Activated T-cell treated with anti-CD3 and anti-CD28 coated beads for 4 hours (primary cell): ENCODE measurements around the gene ADAM22.
A peak's percentile ranks its signal among the peaks of the same experiment; 100 is the strongest.
"Not testable (repeated sequence)": the region's sequence is repeated elsewhere in the genome, so short reads cannot be mapped to it uniquely, and the experiment has no call there.

ENCODE experiments used
- DNase-seq: peaks from one replicate; pipeline ENCODE4 v3.0.0-alpha.2; 2020

Gene ADAM22

GRCh38 chr7:87933953-87934698, at the start of gene ADAM22:
Gene ADAM22, plus strand, starts transcription at chr7:87934251. Its CDS starts 215 bp downstream, at chr7:87934466.
- DNase-seq = peak; percentile 59

GRCh38 chr7:87885018-87885417, 49.0 kb upstream of the ADAM22 start:
- no peak for DNase-seq

GRCh38 chr7:87886875-87887274, 47.2 kb upstream of the ADAM22 start:
- DNase-seq = no peak

- DNase-seq = no peak
These were observed 38.7 kb upstream of the ADAM22 start for GRCh38 chr7:87895363-87895762.

- no peak for DNase-seq
These were observed 34.8 kb upstream of the ADAM22 start for GRCh38 chr7:87899255-87899654.

- not testable (repeated sequence) for DNase-seq
These were observed 26.7 kb upstream of the ADAM22 start for GRCh38 chr7:87907136-87907906.

- not testable (repeated sequence) for DNase-seq
These were observed 25.2 kb upstream of the ADAM22 start for GRCh38 chr7:87908814-87909213.

GRCh38 chr7:87912121-87912520, 21.9 kb upstream of the ADAM22 start:
- no peak for DNase-seq

- DNase-seq = no peak
These were observed 15.3 kb upstream of the ADAM22 start for GRCh38 chr7:87918740-87919139.

GRCh38 chr7:87919875-87920274, 14.2 kb upstream of the ADAM22 start:
- no peak for DNase-seq

GRCh38 chr7:87920578-87920977, 13.5 kb upstream of the ADAM22 start:
- no peak for DNase-seq

- not testable (repeated sequence) for DNase-seq
These were observed 11.2 kb upstream of the ADAM22 start for GRCh38 chr7:87922759-87923395.

GRCh38 chr7:87926581-87927461, 7.2 kb upstream of the ADAM22 start:
- DNase-seq = no peak

GRCh38 chr7:87933605-87933952, 472 bp upstream of the ADAM22 start:
- no peak for DNase-seq

GRCh38 chr7:87934699-87935383, 790 bp downstream of the ADAM22 start:
- DNase-seq = no peak

GRCh38 chr7:87935384-87935706, 1.3 kb downstream of the ADAM22 start:
- DNase-seq = no peak

GRCh38 chr7:87941138-87941537, 7.1 kb downstream of the ADAM22 start:
- DNase-seq = no peak

GRCh38 chr7:87944547-87944946, 10.5 kb downstream of the ADAM22 start:
- DNase-seq = no peak

GRCh38 chr7:87945926-87946325, 11.9 kb downstream of the ADAM22 start:
- not testable (repeated sequence) for DNase-seq

GRCh38 chr7:87948371-87948770, 14.3 kb downstream of the ADAM22 start:
- DNase-seq = no peak

- no peak for DNase-seq
These were observed 25.3 kb downstream of the ADAM22 start for GRCh38 chr7:87959336-87959735.

GRCh38 chr7:87960239-87960638, 26.2 kb downstream of the ADAM22 start:
- DNase-seq = no peak
